Calu3 (cell line): ENCODE data around the gene C16orf96. TPM values are rescaled to one million over a fixed set of nuclear protein-coding genes. Genes with fewer than 3 reads are reported as not detected.

Experiments used
- BruUV-seq: library from RNA; stranded (reverse); fragments of 400-500 nt; replicated peaks from 2 replicates; lab custom pipeline; 2021; lab: Mats Ljungman, UMichigan
- CTCF ChIA-PET: fragments of 300-600 bp; sonication (Branson Sonifier 250); formaldehyde crosslinking; loops from one replicate; lab custom pipeline; 2022; ENCODE audit warnings: antibody characterized with exemption; lab: Charles Lee
- DNase-seq: peaks from one replicate; pipeline ENCODE4 v3.0.0; 2022
- H3K27ac Mint-ChIP-seq: one replicate; pipeline ENCODE4 v1.8.0; 2022; ENCODE audit warnings: mixed read lengths; ENCODE audit not compliant: unreplicated experiment
- H3K27me3 Mint-ChIP-seq: one replicate; pipeline ENCODE4 v1.8.0; 2022; ENCODE audit warnings: mixed read lengths; ENCODE audit not compliant: unreplicated experiment
- H3K36me3 Mint-ChIP-seq: one replicate; pipeline ENCODE4 v1.8.0; 2022; ENCODE audit warnings: mild to moderate bottlenecking, moderate library complexity, mixed read lengths; ENCODE audit not compliant: insufficient read depth, unreplicated experiment
- H3K4me1 Mint-ChIP-seq: one replicate; pipeline ENCODE4 v1.8.0; 2022; ENCODE audit warnings: mild to moderate bottlenecking, low read depth, mixed read lengths; ENCODE audit not compliant: unreplicated experiment
- H3K4me3 Mint-ChIP-seq: one replicate; pipeline ENCODE4 v1.8.0; 2022; ENCODE audit warnings: mild to moderate bottlenecking, low read depth, moderate library complexity, mixed read lengths; ENCODE audit not compliant: unreplicated experiment
- H3K9me3 Mint-ChIP-seq: one replicate; pipeline ENCODE4 v1.8.0; 2022; ENCODE audit warnings: low read depth, mixed read lengths; ENCODE audit not compliant: unreplicated experiment
- CTCF ChIP-seq: fragments of 200-600 bp; IDR thresholded peaks from one replicate; pipeline ENCODE4 v1.8.0; 2022; ENCODE audit warnings: antibody characterized with exemption; ENCODE audit not compliant: unreplicated experiment
- intact Hi-C: fragments of 100-400 bp; cut with micrococcal nuclease; formaldehyde crosslinking; loops from one replicate; pipeline ENCODE4 v1.10.0; 2022; ENCODE audit not compliant: unreplicated experiment
- total RNA-seq: library from RNA; stranded (reverse); gene quantifications from 2 replicates; pipeline ENCODE4 v1.2.3, GENCODE V29; 2022

The C16orf96 gene
- total RNA-seq, 1 experiment from 2014 or later: not detected

- no peaks in the 10 kb centered on the region for H3K4me1 Mint-ChIP-seq
- TF ChIP-seq CTCF: no peak
- intact Hi-C loops: no loop called here
- H3K4me3 Mint-ChIP-seq: no peak overlapping the region
- H3K9me3 Mint-ChIP-seq: no peaks in the 10 kb centered on the region
- H3K36me3 Mint-ChIP-seq: peaks cover 21% of the 10 kb centered on the region
- H3K27ac Mint-ChIP-seq: no peak overlapping the region
- no peak for DNase-seq
- no TSS peak for BruUV-seq
- H3K27me3 Mint-ChIP-seq: peaks cover 73% of the 10 kb centered on the region
- CTCF ChIA-PET: no interaction called here
Measured at GRCh38 chr16:4601864-4602186, 45.7 kb downstream of the C16orf96 start.

GRCh38 chr16:4602331-4602730, 46.2 kb downstream of the C16orf96 start:
- no peak overlapping the region for H3K27ac Mint-ChIP-seq
- CTCF ChIA-PET: no interaction called here
- peaks cover 68% of the 10 kb centered on the region for H3K27me3 Mint-ChIP-seq
- TF ChIP-seq CTCF: no peak
- H3K9me3 Mint-ChIP-seq: no peaks in the 10 kb centered on the region
- no peak overlapping the region for H3K4me3 Mint-ChIP-seq
- no peaks in the 10 kb centered on the region for H3K4me1 Mint-ChIP-seq
- peaks cover 26% of the 10 kb centered on the region for H3K36me3 Mint-ChIP-seq
- BruUV-seq: no TSS peak
- no peak for DNase-seq
- intact Hi-C loops: no loop called here

GRCh38 chr16:4603624-4604170, 47.6 kb downstream of the C16orf96 start:
- H3K4me1 Mint-ChIP-seq: no peaks in the 10 kb centered on the region
- no TSS peak for BruUV-seq
- no peak overlapping the region for H3K27ac Mint-ChIP-seq
- CTCF ChIA-PET: no interaction called here
- H3K9me3 Mint-ChIP-seq: no peaks in the 10 kb centered on the region
- intact Hi-C loops: no loop called here
- no peak for TF ChIP-seq CTCF
- DNase-seq: no peak
- H3K27me3 Mint-ChIP-seq: peaks cover 54% of the 10 kb centered on the region
- H3K4me3 Mint-ChIP-seq: no peak overlapping the region
- H3K36me3 Mint-ChIP-seq: peaks cover 39% of the 10 kb centered on the region

- Mint-ChIP-seq H3K36me3 (peaks cover 39% of the 10 kb centered on the region), H3K27ac (no peak overlapping the region), H3K4me1 (no peaks in the 10 kb centered on the region), H3K4me3 (no peak overlapping the region), H3K9me3 (no peaks in the 10 kb centered on the region), H3K27me3 (peaks cover 47% of the 10 kb centered on the region)
- no peak for DNase-seq
- no TSS peak for BruUV-seq
- CTCF ChIA-PET: interaction anchor here (0.6 kb wide), 1 partner anchor 302 kb away, joined by 4 read pairs; no protein-coding TSS in a partner anchor
- no peak for TF ChIP-seq CTCF
- intact Hi-C loops: no loop called here
Measured at GRCh38 chr16:4604401-4604800, 48.3 kb downstream of the C16orf96 start.
